Hepatocyte (in vitro differentiated cells): Measurements from ENCODE around the gene TANGO2. TPM values are rescaled to one million over a fixed set of nuclear protein-coding genes. Genes with fewer than 3 reads are reported as not detected.

Experiments used
- DNase-seq: peaks from one replicate; pipeline ENCODE4 v3.0.0-alpha.2; 2016; ENCODE audit warnings: low spot score
- H2AFZ ChIP-seq: fragments of 200-600 bp; sonication (generic); 2 replicates; pipeline ENCODE4 v1.6.0; 2016; ENCODE audit warnings: antibody characterized with exemption, mild to moderate bottlenecking
- H3K27ac ChIP-seq: fragments of 200-600 bp; sonication (generic); 2 replicates; pipeline ENCODE4 v1.5.1; 2016; ENCODE audit warnings: mild to moderate bottlenecking
- H3K27me3 ChIP-seq: fragments of 200-600 bp; sonication (generic); 2 replicates; pipeline ENCODE4 v1.6.1; 2016
- H3K36me3 ChIP-seq: fragments of 200-600 bp; sonication (generic); replicated peaks from 2 replicates; pipeline ENCODE4 v1.5.1; 2016; ENCODE audit warnings: low read depth; ENCODE audit not compliant: insufficient read depth
- H3K4me1 ChIP-seq: fragments of 200-600 bp; sonication (generic); 2 replicates; pipeline ENCODE4 v1.5.1; 2016; ENCODE audit warnings: mild to moderate bottlenecking, moderate library complexity; ENCODE audit not compliant: insufficient read depth
- H3K4me2 ChIP-seq: fragments of 200-600 bp; sonication (generic); 2 replicates; pipeline ENCODE4 v1.6.0; 2016
- H3K4me3 ChIP-seq: fragments of 200-600 bp; sonication (generic); 2 replicates; pipeline ENCODE4 v1.5.1; 2016; ENCODE audit warnings: mild to moderate bottlenecking
- H3K79me2 ChIP-seq: fragments of 200-600 bp; sonication (generic); 2 replicates; pipeline ENCODE4 v1.6.0; 2017; ENCODE audit warnings: mild to moderate bottlenecking
- H3K9me2 ChIP-seq: fragments of 200-600 bp; sonication (generic); replicated peaks from 2 replicates; pipeline ENCODE4 v1.6.0; 2017; ENCODE audit warnings: mild to moderate bottlenecking; ENCODE audit not compliant: insufficient read depth
- H3K9me3 ChIP-seq: fragments of 200-600 bp; sonication (generic); 2 replicates; pipeline ENCODE4 v1.5.1; 2016; ENCODE audit warnings: low read depth, mild to moderate bottlenecking
- H4K20me1 ChIP-seq: fragments of 200-600 bp; sonication (generic); 2 replicates; pipeline ENCODE4 v1.6.0; 2016; ENCODE audit warnings: mild to moderate bottlenecking; ENCODE audit not compliant: insufficient read depth, poor library complexity, severe bottlenecking
- CTCF ChIP-seq: fragments of 200-600 bp; sonication (generic); IDR thresholded peaks from 2 replicates; pipeline ENCODE4 v1.5.1; 2016; ENCODE audit warnings: antibody characterized with exemption, mild to moderate bottlenecking; ENCODE audit not compliant: poor library complexity
- EZH2 ChIP-seq: fragments of 200-600 bp; sonication (generic); IDR thresholded peaks from 2 replicates; pipeline ENCODE4 v1.6.1; 2016; ENCODE audit warnings: antibody characterized with exemption, mild to moderate bottlenecking, borderline replicate concordance
- EZH2phosphoT487 ChIP-seq: fragments of 200-600 bp; sonication (generic); IDR thresholded peaks from one replicate; pipeline ENCODE4 v1.6.1; 2018; ENCODE audit warnings: antibody characterized with exemption, mild to moderate bottlenecking, low read depth, moderate library complexity; ENCODE audit not compliant: unreplicated experiment, severe bottlenecking
- WGBS: methylation state at CpG from one replicate; pipeline ENCODE4 v1.1.6; 2016; ENCODE audit warnings: low lambda C conversion rate; ENCODE audit errors: missing lambda C conversion rate; 5-methylcytosine and 5-hydroxymethylcytosine counted together
- polyA plus RNA-seq: library from polyadenylated mRNA; unstranded; fragments of >200 nt; fragmentation: Nextera tagmentation; extraction: Ambion mirVana; gene quantifications from 2 replicates; pipeline ENCODE4 v1.2.1, GENCODE V29; 2016
- total RNA-seq: library from RNA; depleted of rRNA; stranded (reverse); fragments of >200 nt; gene quantifications from 2 replicates; pipeline ENCODE4 v1.2.3, GENCODE V29; 2014

The TANGO2 gene
- total and polyA plus RNA-seq, 2 experiments from 2014 or later: 20.8 to 21.4 TPM

GRCh38 chr22:20033045-20033706, 12.3 kb downstream of the TANGO2 start:
- Histone ChIP-seq H4K20me1 (peaks cover 4% of the 10 kb centered on the region), H3K27me3 (no peaks in the 10 kb centered on the region), H3K27ac (no peak overlapping the region), H3K4me1 (no peaks in the 10 kb centered on the region), H3K9me2 (no peaks in the 10 kb centered on the region), H3K4me2 (no peak overlapping the region), H3K79me2 (no peaks in the 10 kb centered on the region), H3K4me3 (no peak overlapping the region), H3K36me3 (no peaks in the 10 kb centered on the region), H3K9me3 (no peaks in the 10 kb centered on the region), H2AFZ (no peak overlapping the region)
- TF ChIP-seq EZH2: no peak
- TF ChIP-seq CTCF: no peak
- no peak for DNase-seq
- WGBS: 98% methylated on average over 14 of the region's 14 CpGs

- H3K9me3 ChIP-seq: no peaks in the 10 kb centered on the region
- H2AFZ ChIP-seq: no peak overlapping the region
- 89% methylated on average over 5 of the region's 5 CpGs for WGBS
- no peaks in the 10 kb centered on the region for H3K4me1 ChIP-seq
- H3K27ac ChIP-seq: no peak overlapping the region
- H3K36me3 ChIP-seq: no peaks in the 10 kb centered on the region
- no peak for TF ChIP-seq CTCF
- no peak for TF ChIP-seq EZH2phosphoT487
- no peak for TF ChIP-seq EZH2
- H3K4me2 ChIP-seq: no peak overlapping the region
- H4K20me1 ChIP-seq: no peaks in the 10 kb centered on the region
- no peaks in the 10 kb centered on the region for H3K27me3 ChIP-seq
- no peak for DNase-seq
- no peak overlapping the region for H3K4me3 ChIP-seq
- H3K9me2 ChIP-seq: no peaks in the 10 kb centered on the region
- H3K79me2 ChIP-seq: no peaks in the 10 kb centered on the region
These were observed 13.2 kb downstream of the TANGO2 start for GRCh38 chr22:20034143-20034542.

GRCh38 chr22:20035375-20036083, 14.6 kb downstream of the TANGO2 start:
- TF ChIP-seq CTCF (no peak), EZH2phosphoT487 (no peak)
- H3K27me3 ChIP-seq: no peaks in the 10 kb centered on the region
- no peak overlapping the region for H3K4me3 ChIP-seq
- H3K4me2 ChIP-seq: no peak overlapping the region
- H3K4me1 ChIP-seq: no peaks in the 10 kb centered on the region
- no peaks in the 10 kb centered on the region for H3K9me3 ChIP-seq
- no peaks in the 10 kb centered on the region for H4K20me1 ChIP-seq
- no peak overlapping the region for H3K27ac ChIP-seq
- WGBS: 86% methylated on average over 16 of the region's 16 CpGs
- no peaks in the 10 kb centered on the region for H3K9me2 ChIP-seq
- H3K79me2 ChIP-seq: no peaks in the 10 kb centered on the region
- no peaks in the 10 kb centered on the region for H3K36me3 ChIP-seq
- no peak for DNase-seq
- no peak overlapping the region for H2AFZ ChIP-seq
